ENCODE data around the gene TRAPPC6A.

TRAPPC6A gene, protein sequence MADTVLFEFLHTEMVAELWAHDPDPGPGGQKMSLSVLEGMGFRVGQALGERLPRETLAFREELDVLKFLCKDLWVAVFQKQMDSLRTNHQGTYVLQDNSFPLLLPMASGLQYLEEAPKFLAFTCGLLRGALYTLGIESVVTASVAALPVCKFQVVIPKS

DNA sequence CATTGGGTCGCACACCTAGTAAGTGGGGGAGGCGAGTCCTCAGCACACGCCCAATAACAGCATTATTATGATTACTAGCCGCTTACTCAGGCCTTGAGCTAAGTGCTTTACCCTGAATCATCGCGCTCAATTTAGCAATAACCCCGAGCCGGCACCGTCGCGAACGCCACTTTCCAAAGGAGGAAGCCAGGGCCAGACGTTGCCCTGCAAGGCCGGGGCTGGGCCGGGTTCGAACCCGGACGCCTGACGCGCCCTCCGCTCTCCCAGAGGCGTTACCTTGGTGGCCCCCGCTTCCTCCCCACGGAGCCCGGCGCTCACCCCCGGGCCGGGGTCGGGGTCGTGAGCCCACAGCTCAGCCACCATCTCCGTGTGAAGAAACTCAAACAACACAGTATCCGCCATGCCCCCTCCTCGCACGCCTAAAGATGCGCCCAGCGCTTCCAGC lies at the start of gene TRAPPC6A:
TRAPPC6A (minus strand) TSS at position 421 of the 445 bp plus-strand sequence; CDS start at position 402, 19 bp downstream.
- DNase-seq, result no peak

DNA sequence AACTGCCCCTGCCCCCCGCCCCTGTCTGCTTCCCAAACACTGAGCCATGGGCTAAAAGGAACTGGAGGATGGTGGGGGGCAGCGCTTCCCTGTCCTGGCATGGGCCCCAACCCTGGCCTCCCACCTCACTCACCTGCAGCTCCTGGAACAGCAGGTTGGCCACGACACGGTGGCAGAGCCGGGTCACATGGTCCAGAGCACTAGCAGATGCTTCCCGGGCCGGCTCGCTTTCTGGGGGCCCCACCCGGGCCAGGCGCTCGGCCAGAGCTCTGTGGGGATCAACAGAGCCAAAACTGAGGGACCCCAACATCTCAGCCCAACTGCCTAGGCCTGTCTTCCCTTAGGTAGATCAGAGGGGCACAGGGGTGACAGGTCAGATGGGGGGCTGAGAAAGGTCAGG lies 46.6 kb upstream of the TRAPPC6A start:
- DNase-seq, result no peak

DNA sequence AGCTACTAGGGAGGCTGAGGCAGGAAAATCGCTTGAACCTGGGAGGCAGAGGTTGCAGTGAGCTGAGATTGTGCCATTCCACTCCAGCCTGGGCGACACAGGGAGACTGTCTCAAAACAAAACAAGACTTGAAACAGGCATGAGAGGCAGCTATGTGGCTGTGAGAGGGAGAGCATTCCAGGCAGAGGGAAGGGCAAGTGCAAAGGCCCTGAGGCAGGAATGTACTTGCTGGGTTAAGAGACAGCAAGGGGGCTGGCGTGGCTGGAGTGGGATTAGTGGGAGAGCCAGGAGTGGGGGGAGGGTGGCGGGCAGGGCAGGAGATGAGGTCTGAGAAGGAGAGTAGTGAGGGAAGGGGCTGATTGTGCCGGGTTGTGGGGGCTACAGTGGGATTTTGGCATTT lies 45.8 kb upstream of the TRAPPC6A start:
- DNase-seq, result no peak

DNA sequence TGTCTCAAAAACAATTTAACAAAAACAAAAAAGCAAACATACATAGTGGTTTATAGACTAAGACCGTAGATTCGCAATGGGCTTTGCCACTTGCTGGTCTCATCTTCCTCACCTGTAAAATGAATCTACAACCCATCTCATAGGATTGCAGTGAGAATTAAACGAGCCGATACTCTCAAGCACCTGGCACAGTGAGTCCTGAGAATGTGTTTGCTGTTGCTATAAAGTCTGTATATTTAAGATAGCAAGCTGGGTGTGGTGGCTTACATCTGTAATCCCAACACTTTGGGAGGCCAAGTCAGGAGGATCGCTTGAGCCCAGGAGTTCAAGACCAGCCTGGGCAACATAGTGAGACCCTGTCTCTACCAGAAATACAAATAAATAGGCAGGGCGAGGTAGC lies 44.7 kb upstream of the TRAPPC6A start:
- DNase-seq, result no peak

DNA sequence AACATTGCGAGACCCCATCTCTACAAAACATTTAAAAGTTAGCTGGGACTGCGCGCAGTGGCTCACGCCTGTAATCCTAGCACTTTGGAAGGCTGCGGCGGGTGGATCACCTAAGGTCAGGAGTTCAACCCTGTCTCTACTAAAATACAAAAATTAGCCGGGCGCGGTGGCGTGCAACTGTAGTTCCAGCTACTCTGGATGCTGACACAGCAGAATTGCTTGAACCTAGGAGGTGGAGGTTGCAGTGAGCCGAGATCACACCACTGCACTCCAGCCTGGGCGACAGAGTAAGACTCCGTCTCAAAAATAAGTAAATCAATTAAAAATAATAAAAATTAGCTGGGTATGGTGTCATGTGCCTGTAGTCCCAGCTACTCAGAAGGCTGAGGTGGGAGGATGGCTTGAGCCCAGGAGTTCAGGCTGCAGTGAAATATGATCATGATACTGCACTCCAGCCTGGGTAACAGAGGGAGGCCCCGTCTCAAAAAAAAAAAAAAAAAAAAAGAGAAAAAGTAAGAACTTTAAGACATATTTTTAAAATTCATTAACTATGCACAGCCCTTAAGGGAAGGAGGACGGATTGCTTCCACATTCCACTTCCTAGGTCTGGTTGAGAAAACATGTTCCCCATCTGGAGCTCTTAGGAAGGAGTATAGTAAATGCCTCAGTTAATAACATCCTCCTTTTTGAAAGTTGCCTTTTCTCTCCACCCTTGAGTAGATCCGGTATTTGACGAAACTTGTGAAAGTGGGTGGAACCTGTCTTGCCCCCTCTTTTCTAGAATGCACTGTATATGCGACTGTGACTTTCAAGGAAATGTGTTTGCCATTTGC lies 41.1 kb upstream of the TRAPPC6A start:
- no peak for DNase-seq

DNA sequence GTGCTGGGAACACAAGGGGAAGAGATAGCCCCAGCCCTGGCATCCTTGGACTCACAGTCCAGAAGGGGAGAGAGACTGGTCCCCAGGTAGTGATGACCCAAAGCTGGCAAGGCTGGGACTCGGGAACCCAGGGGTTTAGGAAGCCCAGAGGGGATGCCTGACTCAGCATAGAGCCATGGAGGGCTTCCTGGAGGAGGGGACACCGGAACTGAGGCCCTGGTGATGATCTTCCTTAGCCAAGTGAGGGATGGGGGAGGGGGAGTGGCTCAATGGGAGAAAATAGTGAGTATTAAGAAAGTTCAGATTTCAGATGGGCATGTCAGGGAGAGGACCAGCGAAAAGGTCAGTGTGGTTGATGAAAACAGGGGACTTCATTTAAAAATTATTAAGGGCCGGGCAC lies 40.4 kb upstream of the TRAPPC6A start:
- DNase-seq, result no peak

DNA sequence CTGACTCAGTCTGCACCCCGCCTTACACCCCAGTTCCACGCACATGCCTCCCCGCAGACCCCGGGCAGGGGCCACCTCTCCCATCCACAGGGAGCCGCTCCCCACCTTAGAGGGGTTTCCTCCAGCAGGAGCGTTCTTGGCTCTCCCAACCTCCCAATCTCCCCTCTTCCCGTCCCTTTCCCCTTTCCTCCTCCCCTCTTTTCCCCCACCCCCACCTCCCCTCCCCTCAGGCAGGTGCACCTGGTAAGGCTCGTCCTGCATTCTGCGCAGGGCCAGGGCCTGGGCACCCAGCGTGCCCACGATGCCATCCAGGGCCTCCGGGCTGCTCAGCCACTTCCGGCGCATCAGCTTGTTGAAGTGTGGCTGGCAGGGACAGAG lies 39.9 kb upstream of the TRAPPC6A start:
- no peak for DNase-seq

DNA sequence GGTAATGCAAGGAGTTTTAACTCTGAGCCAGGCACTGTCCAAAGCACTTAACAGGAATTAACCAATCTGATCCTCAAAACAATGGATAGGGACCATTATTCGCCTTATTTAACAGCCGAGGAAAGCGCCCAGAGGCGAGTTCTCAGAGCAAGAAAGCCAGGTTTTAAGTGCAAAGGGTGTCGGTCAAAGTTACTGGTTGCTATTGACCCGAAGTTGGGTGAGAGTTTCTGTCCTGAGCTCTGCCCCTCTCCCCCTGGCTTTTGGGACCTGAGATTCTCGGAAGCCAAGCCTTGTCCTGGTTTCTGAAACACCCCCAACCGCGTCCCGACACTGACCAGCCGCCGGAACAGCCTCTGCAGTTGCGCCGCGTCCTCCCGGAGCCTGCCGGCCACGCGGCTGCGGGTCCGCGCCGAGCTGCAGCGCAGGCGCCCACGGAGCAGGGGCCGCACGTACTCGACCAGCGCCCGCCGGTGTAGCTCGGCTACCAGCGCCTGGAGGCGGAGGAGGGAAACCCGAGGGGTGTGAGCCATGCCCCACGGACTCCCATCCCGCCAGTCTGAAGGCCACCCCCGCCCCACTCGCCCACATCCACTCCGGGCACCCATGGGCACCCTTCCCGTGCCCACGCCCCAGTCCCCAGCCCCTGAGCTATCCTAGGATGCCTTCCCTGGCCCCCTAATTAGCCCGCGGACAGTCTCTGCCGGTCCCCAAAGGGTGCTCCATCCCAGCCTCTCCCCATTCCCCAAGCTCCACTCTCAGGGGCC lies 39.3 kb upstream of the TRAPPC6A start:
- no peak for DNase-seq

DNA sequence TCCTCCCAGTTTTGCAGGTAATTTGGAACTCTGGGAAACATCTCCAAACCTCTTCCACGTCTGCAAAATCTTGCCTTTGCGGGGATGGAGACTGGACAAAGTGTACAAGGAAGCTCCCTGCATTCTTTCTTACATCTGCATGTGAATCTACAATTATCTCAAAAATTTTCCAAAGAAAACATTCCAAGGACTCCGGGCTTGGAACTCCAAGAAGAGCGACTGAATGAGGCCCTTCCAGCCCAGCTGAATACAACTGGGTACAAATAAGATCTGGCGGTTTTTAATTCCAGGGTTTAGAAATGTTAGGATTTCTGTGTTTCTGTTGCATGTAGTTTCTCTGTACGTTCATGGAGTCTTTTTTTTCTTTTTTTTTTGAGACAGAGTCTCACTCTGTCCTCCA lies 38.6 kb upstream of the TRAPPC6A start:
- no peak for DNase-seq

DNA sequence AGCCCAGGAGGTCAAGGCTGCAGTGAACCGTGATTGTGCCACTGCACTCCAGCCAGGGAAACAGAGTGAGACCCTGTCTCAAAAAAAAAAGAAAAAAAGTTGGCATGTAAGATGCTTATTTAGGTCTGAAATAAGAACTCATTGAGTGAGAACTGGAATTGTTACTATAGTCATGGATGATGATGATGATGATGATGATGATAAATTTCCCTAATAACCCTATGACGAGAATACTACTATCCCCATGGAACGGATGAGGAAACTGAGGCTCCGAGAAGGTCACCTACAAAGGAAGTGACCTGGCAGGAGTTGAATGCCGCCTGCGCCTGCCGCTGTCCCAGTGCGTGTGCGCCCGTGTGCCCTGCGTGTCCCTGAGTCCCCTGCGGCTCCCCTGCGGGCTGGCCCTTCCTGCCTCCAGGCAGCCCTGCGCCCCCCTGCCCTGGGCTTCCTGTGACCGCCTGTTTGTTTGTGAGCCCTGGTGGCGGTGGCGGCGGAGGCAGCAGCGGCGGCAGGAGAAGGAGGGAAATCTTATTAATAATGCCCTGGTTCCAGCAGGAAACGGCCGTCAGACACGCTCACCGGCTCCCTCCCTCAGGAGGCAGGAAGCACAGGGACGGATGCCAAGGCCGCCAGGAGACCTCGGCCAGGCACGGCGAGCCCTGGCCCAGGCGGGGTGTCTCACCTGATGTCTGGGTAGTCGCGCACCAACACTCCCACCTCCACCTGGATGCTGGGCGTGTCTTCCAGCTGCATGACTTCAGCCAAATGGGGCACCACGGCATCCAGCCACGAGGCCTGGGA lies 37.6 kb upstream of the TRAPPC6A start:
- no peak for DNase-seq

DNA sequence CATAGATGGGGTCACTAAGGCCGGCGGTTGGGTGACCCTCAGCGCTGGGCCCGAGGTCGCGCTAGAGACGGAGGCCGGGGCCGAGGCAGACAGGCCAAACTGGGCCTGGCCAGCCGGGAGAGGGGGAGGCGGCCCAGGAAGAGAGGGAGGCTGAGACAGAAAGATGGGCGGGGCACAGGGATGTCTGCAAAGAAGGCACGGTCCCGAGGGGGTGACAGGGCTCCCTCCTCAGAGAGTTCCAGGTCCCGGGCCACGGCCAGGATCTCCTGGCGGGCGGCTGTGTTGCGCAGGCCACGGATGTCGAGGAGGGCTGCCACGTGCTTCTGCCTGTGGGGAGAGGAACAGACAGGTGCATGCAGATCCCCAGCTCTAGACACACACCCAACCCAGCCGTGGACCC lies 35.0 kb upstream of the TRAPPC6A start:
- DNase-seq, result no peak

DNA sequence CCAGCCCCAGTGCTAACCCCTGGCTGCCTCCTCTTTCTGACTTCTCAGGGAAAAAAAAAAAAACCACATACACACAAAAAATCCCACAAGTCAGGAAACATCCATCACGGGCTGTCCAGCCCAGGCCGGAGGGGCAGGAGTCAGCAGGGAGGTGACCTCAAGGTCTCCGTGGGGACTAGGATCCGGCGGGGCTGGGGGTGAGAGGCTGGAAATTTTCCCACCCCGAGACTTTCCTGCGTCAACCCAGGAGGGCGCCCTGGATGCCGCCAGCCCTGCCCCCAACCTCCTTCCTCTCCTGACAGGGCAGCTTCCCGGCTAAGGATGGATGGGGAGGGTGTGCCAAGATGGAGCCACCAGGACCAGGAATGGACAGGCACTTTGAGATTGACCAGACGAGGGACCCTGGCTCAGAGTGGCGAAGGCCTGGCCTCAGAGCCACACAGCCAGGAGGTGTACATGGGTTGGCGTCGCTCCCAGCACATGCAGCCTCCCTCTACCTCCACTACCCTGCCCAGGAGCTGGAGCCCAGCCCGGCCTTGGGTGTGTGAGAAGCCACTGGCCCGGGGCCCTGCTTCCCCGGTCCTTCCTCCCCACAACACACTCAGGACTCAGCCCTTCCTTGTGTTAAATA lies 33.8 kb upstream of the TRAPPC6A start:
- DNase-seq, result peak in 1 of 2 experiments; percentile 15

DNA sequence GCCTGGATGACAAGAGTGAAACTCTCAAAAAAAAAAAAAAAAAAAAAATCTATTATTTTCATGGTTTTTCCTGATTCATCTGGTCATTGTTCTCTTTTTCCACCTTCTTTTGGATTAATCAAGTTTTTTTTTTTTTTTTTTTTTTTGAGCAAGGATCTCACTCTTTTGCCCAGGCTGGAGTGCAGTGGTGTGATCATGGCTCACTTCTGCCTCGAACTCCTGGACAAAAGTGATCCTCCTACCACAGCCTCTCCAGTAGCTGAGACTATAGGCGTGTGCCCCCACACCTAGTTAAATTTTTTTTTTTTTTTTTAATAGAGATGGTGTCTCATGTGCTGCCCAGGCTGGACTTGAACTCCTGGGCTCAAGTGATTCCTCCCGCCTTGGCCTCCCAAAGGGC lies 28.3 kb upstream of the TRAPPC6A start:
- no peak for DNase-seq

DNA sequence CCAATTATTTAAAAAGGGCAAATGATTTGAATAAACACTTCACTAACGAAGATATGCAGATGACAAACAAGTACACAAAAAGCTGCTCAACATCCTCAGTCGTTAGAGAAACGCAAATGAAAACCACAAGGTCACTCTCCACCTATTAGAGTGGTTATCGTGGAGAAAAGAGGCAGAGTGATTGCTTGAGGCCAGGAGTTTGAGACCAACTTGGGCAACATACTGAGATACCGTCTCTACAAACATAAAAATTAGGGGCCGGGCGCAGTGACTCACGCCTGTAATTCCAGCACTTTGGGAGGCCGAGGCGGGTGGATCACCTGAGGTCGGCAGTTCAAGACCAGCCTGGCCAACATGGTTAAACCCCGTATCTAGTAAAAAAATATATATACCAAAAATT lies 27.8 kb upstream of the TRAPPC6A start:
- DNase-seq, result no peak

DNA sequence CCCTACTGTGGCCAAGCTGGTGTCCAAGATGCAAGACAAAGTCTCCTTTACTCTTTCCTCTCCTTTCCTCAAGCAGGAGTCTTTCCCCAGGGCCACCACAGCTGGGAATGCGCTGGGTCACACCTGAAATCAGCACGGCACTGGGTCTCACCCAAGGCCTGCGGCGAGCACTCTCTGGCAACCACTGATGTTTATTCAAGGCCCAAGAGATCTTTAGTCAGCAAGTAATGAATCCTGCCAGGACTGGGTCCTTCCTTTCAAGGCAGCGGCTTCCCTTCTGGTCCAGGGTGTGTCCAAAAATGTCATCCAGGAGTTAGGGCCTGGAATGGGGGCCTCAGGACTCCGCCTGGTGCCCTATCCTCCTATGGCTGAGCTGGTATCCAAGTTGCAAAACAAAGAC lies 24.6 kb upstream of the TRAPPC6A start:
- no peak for DNase-seq

DNA sequence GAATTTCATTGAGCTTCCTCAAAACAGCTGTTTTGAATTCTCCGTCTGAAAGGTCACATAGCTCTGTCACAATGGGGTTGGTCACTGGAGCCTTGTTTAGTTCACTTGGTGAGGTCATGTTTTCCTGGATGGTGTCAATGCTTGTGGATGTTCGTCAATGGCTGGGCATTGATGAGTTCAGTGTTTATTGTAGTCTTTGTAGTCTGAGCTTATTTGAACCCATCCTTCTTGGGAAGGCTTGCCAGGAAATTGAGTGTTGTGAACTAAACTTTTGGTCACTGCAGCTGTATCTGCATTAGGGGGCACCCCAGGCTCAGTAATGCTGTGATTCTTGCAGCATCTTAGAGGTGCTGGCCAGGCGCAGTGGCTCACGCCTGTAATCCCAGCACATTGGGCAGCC lies 22.5 kb upstream of the TRAPPC6A start:
- DNase-seq, result peak in 1 of 2 experiments; percentile 16

DNA sequence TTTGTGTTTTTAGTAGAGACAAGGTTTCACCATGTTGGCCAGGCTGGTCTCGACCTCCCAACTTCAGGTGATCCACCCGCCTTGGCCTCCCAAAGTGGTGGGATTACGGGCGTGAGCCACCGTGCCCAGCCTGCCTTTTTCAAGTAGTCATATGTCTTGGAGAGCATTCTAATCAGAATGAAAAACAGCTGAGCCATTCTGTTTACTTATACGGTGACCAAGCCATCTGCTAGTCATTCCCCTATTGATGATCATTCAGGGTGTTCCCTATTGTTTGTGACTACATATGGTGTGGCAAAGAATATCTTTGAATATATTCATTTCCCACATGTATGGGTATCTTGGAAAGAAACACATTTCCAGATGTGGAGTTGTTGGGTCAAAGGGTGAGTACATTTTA lies 17.7 kb upstream of the TRAPPC6A start:
- no peak for DNase-seq

DNA sequence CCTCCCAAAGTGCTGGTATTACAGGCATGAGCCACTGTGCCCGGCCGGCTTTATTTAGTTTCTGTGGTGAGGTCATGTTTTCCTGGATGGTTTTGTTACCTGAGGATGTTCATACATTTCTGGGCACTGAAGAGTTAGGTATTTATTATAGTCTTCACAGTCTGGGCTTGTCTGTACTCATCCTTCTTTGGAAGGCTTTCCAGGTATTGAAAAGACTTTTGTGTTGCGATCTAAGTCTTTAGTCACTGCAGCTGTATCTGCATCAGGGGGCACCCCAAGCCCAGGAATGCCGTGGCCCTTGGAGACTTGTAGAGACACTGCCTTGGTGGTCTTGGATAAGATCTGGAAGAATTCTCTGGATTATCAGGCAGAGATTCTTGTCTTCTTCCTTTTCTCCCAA lies 13.3 kb upstream of the TRAPPC6A start:
- no peak for DNase-seq

DNA sequence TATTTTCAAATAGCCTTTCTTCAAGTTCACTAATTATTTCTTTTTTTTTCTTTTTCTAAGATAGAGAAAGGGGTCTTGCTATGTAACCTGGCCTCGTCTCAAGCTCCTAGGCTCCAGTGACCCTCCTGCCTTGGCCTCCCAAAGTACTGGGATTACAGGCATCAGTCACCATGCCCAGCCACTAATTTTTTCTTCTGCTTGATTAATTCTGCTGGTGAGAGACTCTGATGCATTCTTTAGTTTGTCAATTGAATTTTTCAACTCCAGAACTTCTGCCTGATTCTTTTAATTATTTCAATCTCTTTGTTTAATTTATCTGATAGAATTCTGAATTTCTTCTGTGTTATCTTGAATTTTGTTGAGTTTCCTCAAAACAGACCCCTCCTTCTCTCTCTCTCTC lies 11.9 kb upstream of the TRAPPC6A start:
- DNase-seq, result no peak

DNA sequence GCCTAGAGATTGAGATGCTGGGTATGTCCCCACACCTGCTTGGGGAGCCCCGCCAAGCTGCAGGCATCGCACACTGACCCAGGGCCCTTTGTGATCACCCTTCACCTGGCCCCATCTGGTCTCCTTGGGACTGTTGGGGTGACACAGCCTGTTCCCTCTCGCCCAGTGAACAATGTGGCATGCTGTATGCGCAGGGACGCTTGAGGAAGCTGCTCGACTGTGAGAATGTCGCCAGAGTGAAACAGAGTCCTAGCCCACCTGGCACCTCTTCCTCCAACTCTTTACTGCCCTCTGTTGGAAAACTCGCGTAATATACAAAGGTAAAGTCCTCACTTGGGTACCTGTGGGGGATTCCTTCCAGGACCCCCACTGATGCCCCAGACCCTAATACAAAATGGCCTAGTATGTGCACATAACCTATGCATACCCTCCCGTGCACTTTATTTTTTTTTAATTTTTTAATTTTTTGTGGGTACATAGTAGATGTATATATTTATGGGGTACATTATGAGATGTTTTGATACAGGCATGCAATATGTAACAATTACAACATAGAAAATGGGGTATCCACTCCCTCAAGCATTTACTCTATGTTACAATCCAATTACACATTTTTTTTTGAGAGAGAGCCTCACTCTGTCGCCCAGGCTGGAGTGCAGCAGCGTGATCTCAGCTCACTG lies 9.5 kb upstream of the TRAPPC6A start:
- DNase-seq, result peak in 1 of 2 experiments; percentile 39

DNA sequence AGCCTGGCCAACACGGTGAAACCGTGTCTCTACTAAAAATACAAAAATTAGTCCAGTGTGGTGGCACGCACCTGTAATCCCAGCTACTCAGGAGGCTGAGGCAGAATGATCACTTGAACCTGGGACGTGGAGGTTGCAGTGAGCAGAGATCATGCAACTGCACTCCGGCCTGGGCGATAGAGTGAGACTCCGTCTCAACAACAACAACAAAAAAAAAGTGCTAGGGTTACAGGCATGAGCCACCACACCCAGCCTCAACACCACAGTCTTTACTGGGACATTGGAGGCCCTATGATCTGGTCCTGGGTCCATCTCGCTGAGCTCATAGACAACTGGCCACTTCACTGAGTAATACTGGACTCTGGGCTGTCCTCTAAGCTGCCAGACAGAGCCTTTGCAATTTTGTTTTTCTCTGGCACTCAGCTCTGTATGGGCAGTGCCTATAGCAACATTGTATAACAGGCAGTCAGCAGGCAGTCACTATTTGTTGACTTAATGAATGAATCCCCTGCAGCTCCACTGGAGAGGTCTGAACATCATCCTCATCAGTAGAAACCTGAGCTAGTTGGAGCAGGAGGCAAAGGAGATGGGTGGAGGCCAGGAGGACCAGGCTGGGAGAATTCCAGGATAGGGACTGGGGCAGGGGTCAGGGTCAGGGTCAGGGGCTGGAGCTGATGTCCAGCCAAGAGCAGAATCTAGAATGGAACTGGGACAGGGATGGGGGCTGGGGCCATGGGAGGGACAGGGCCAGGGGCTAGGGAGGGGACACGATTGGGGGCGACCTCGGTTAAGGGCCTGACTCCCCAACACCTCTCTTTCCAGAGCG lies 8.7 kb upstream of the TRAPPC6A start:
- no peak for DNase-seq

Data from NCI-H446 (cell line).